Right lobe of liver (tissue), 6 donors: ENCODE data around the gene PPP2R3C. TPM values are rescaled to one million over a fixed set of nuclear protein-coding genes. Genes with fewer than 3 reads are reported as not detected.

Experiments
- ATAC-seq, 4 donors: fragments of 200-7000 bp; cut with Tn5 transposase; one replicate each; pipeline ENCODE4 v1.9.1; 2020; ENCODE audit warnings: mild to moderate bottlenecking in 4 of 4, moderate library complexity in 4 of 4
- DNase-seq, 3 donors: peaks; one replicate each; pipeline ENCODE4 v3.0.0-alpha.2; 2020
- H3K27ac ChIP-seq, 3 donors: fragments of 200-600 bp; one replicate each; pipeline ENCODE4 v1.8.0; 2022
- H3K27me3 ChIP-seq, 2 donors: fragments of 200-600 bp; one replicate each; pipeline ENCODE4 v1.8.0; 2022
- H3K36me3 ChIP-seq, 4 donors: fragments of 200-600 bp; sonication (generic) in 1 of 4; one replicate each; pipeline versions ENCODE4 v1.5.1 to v1.8.0; 2017 to 2022; ENCODE audit warnings: control low read depth in 1 of 4
- H3K4me1 ChIP-seq, 4 donors: fragments of 200-600 bp; sonication (generic) in 1 of 4; one replicate each; pipeline versions ENCODE4 v1.5.1 to v1.8.0; 2017 to 2022; ENCODE audit warnings: control low read depth in 1 of 4
- H3K4me3 ChIP-seq, 3 donors: fragments of 200-600 bp; one replicate each; pipeline ENCODE4 v1.8.0; 2022
- H3K9me3 ChIP-seq, 4 donors: fragments of 200-600 bp; sonication (generic) in 1 of 4; one replicate each; pipeline versions ENCODE4 v1.5.1 to v1.8.0; 2017 to 2022; ENCODE audit warnings: control low read depth in 1 of 4
- CTCF ChIP-seq, 4 donors: fragments of 200-600 bp in 3 of 4; fragments of 450-650 bp in 1 of 4; IDR thresholded peaks; one replicate each; pipeline versions ENCODE4 v1.5.1 to v1.8.0; 2016 to 2022; ENCODE audit warnings: antibody characterized with exemption in 4 of 4, mild to moderate bottlenecking in 2 of 4
- POLR2A ChIP-seq: fragments of 450-650 bp; IDR thresholded peaks from one replicate; pipeline ENCODE4 v1.6.1; 2017; ENCODE audit warnings: antibody characterized with exemption, mild to moderate bottlenecking
- WGBS: methylation state at CpG from one replicate; pipeline ENCODE4 v1.1.6; 2018; ENCODE audit warnings: low coverage, low lambda C conversion rate; ENCODE audit not compliant: insufficient coverage; ENCODE audit errors: missing lambda C conversion rate; 5-methylcytosine and 5-hydroxymethylcytosine counted together
- intact Hi-C, 2 donors: fragments of 100-400 bp; cut with DNase I; formaldehyde crosslinking; loops; one replicate each; pipeline versions ENCODE4 v1.11.2 to v1.14.1; 2022
- total RNA-seq, 6 experiments: library from RNA; depleted of rRNA in 2 of 6; stranded (reverse); fragments of >200 nt in 2 of 6; fragmentation: NEBNext Ultra II Directional in 3 of 6; extraction: Animal tissue kit (Norgen Biotek cat#: 25700) in 3 of 6; gene quantifications; one replicate each; pipeline versions ENCODE4 v1.1.0 to v1.2.4, GENCODE V29; 2016 to 2023
- donor health status: DM: no; HTN: yes; CAD: no.
- donor health status: DM: no; HTN: no; CAD: no.
- donor health status: DM: no; HTN: no; CAD: no.
- donor health status: DM: no; HTN: yes; CAD: no.
- donor health status: DM: no; HTN: yes; CAD: no.

PPP2R3C gene
- total RNA-seq, 6 experiments from 2014 or later, result 6.8 to 15.6 (median 9.4) TPM

GRCh38 chr14:35146711-35147149 is 24.9 kb upstream of the PPP2R3C start:
- Histone ChIP-seq H3K36me3 (peaks cover 0 to 3% (median 0%) of the 10 kb centered on the region in 4 donors), H3K27me3 (no peaks in the 10 kb centered on the region), H3K27ac (no peak overlapping the region), H3K4me3 (no peak overlapping the region), H3K9me3 (no peaks in the 10 kb centered on the region), H3K4me1 (no peaks in the 10 kb centered on the region)
- intact Hi-C loops, result no loop called here
- ATAC-seq, result peak in 2 of 4 donors; percentile 39 to 44
- WGBS, result 83% methylated on average over 5 of the region's 5 CpGs
- DNase-seq, result no peak
- TF ChIP-seq CTCF (IDR thresholded peaks at IDR 0.05), result no peak
- no peak for TF ChIP-seq POLR2A

- intact Hi-C loops, result loop anchor here in 1 of 2 donors (5.0 kb wide), 1 partner anchor 268 kb away; no protein-coding TSS in a partner anchor
Observed at GRCh38 chr14:35144029-35144428, 22.2 kb upstream of the PPP2R3C start.

GRCh38 chr14:35140718-35141581 is 19.2 kb upstream of the PPP2R3C start:
- 94% methylated on average over 2 of the region's 2 CpGs for WGBS
- Histone ChIP-seq H3K27me3 (no peaks in the 10 kb centered on the region), H3K9me3 (no peaks in the 10 kb centered on the region), H3K4me1 (no peaks in the 10 kb centered on the region), H3K4me3 (no peak overlapping the region), H3K36me3 (peaks cover 0 to 3% (median 0%) of the 10 kb centered on the region in 4 donors), H3K27ac (no peak overlapping the region)
- no peak for DNase-seq
- intact Hi-C loops, result loop anchor here in 1 of 2 donors (5.0 kb wide), 1 partner anchor 271 kb away; no protein-coding TSS in a partner anchor
- TF ChIP-seq CTCF (IDR thresholded peaks at IDR 0.05) (peak in 3 of 4 donors; percentile 55 to 68 (median 58)), POLR2A (no peak)
- ATAC-seq, result peak in 3 of 4 donors; percentile 47 to 70 (median 65)

More at GRCh38 chr14:35144029-35144428, 22.2 kb upstream of the PPP2R3C start:
- H3K27ac ChIP-seq, result no peak overlapping the region
- H3K4me1 ChIP-seq, result no peaks in the 10 kb centered on the region
- WGBS, result 100% methylated on average over 1 of the region's 1 CpG
- ATAC-seq (no peak), DNase-seq (no peak)
- no peak overlapping the region for H3K4me3 ChIP-seq
- no peaks in the 10 kb centered on the region for H3K9me3 ChIP-seq
- TF ChIP-seq CTCF (IDR thresholded peaks at IDR 0.05), result no peak
- TF ChIP-seq POLR2A, result no peak
- H3K27me3 ChIP-seq, result no peaks in the 10 kb centered on the region
- H3K36me3 ChIP-seq, result peaks cover 0 to 3% (median 0%) of the 10 kb centered on the region in 4 donors

GRCh38 chr14:35138585-35138984 is 16.8 kb upstream of the PPP2R3C start:
- Histone ChIP-seq H3K4me3 (no peak overlapping the region), H3K9me3 (no peaks in the 10 kb centered on the region), H3K4me1 (no peaks in the 10 kb centered on the region), H3K36me3 (peaks cover 0 to 3% (median 0%) of the 10 kb centered on the region in 4 donors), H3K27ac (no peak overlapping the region), H3K27me3 (no peaks in the 10 kb centered on the region)
- ATAC-seq, result peak in 3 of 4 donors; percentile 73 to 81 (median 78)
- intact Hi-C loops, result no loop called here
- peak in 2 of 4 donors; percentile 7 to 28 for TF ChIP-seq CTCF (IDR thresholded peaks at IDR 0.05)
- TF ChIP-seq POLR2A, result no peak
- DNase-seq, result no peak
- 52% methylated on average over 5 of the region's 5 CpGs for WGBS
